HG03159 (cell line): ENCODE data around the gene PLPP1.

Source experiments
- ATAC-seq: cut with Tn5 transposase; IDR thresholded peaks from one replicate; pipeline ENCODE4 v1.9.1; 2021; ENCODE audit warnings: mild to moderate bottlenecking, moderate library complexity; ENCODE audit not compliant: unreplicated experiment

Gene PLPP1

GRCh38 chr5:55534436-55535198 lies at the start of gene PLPP1:
Gene PLPP1 (minus strand): TSS chr5:55534964. CDS start chr5:55534629, 335 bp downstream.
- ATAC-seq, result peak; percentile 77

- no peak for ATAC-seq
Measured at GRCh38 chr5:55583578-55583977, 48.8 kb upstream of the PLPP1 start.

- no peak for ATAC-seq
Measured at GRCh38 chr5:55582256-55582655, 47.5 kb upstream of the PLPP1 start.

- ATAC-seq, result no peak
Measured at GRCh38 chr5:55580042-55580441, 45.3 kb upstream of the PLPP1 start.

- no peak for ATAC-seq
Measured at GRCh38 chr5:55578771-55579170, 44.0 kb upstream of the PLPP1 start.

GRCh38 chr5:55577353-55578060 lies 42.7 kb upstream of the PLPP1 start:
- no peak for ATAC-seq

- no peak for ATAC-seq
Measured at GRCh38 chr5:55576661-55577060, 41.9 kb upstream of the PLPP1 start.

GRCh38 chr5:55575815-55576583 lies 41.2 kb upstream of the PLPP1 start:
- no peak for ATAC-seq

- ATAC-seq, result no peak
Measured at GRCh38 chr5:55572600-55572999, 37.8 kb upstream of the PLPP1 start.

GRCh38 chr5:55572020-55572419 lies 37.3 kb upstream of the PLPP1 start:
- ATAC-seq, result no peak

GRCh38 chr5:55570570-55570969 lies 35.8 kb upstream of the PLPP1 start:
- ATAC-seq, result no peak

- no peak for ATAC-seq
Measured at GRCh38 chr5:55570026-55570425, 35.3 kb upstream of the PLPP1 start.

- ATAC-seq, result no peak
Measured at GRCh38 chr5:55569513-55569865, 34.7 kb upstream of the PLPP1 start.

GRCh38 chr5:55568654-55569512 lies 34.1 kb upstream of the PLPP1 start:
- no peak for ATAC-seq

GRCh38 chr5:55564721-55565120 lies 30.0 kb upstream of the PLPP1 start:
- no peak for ATAC-seq

GRCh38 chr5:55558484-55558883 lies 23.7 kb upstream of the PLPP1 start:
- no peak for ATAC-seq

GRCh38 chr5:55557123-55557522 lies 22.4 kb upstream of the PLPP1 start:
- no peak for ATAC-seq

GRCh38 chr5:55554585-55555202 lies 19.9 kb upstream of the PLPP1 start:
- no peak for ATAC-seq

GRCh38 chr5:55551904-55552303 lies 17.1 kb upstream of the PLPP1 start:
- ATAC-seq, result no peak

GRCh38 chr5:55551358-55551757 lies 16.6 kb upstream of the PLPP1 start:
- no peak for ATAC-seq
